GM18520 (cell line): ENCODE measurements around the gene SMARCD3.

ENCODE experiments used
- ATAC-seq: cut with Tn5 transposase; IDR thresholded peaks from one replicate; pipeline ENCODE4 v1.9.1; 2021; ENCODE audit not compliant: unreplicated experiment

The SMARCD3 gene

GRCh38 chr7:151211155-151211772, 37.2 kb downstream of the SMARCD3 start:
- no peak for ATAC-seq

- ATAC-seq = no peak
Measured at GRCh38 chr7:151210087-151210854, 38.2 kb downstream of the SMARCD3 start, which contains the start of gene H2BK1. TSS of gene H2BK1 (minus strand) at chr7:151210488. CDS start at chr7:151210318, 170 bp downstream.

- no peak for ATAC-seq
Measured at GRCh38 chr7:151209588-151209987, 38.9 kb downstream of the SMARCD3 start.

- no peak for ATAC-seq
Measured at GRCh38 chr7:151208253-151208862, 40.1 kb downstream of the SMARCD3 start.

GRCh38 chr7:151207804-151208203, 40.7 kb downstream of the SMARCD3 start:
- no peak for ATAC-seq

GRCh38 chr7:151207315-151207714, 41.2 kb downstream of the SMARCD3 start:
- no peak for ATAC-seq

- ATAC-seq = no peak
Measured at GRCh38 chr7:151206914-151207313, 41.6 kb downstream of the SMARCD3 start.

- ATAC-seq = no peak
Measured at GRCh38 chr7:151205730-151206129, 42.8 kb downstream of the SMARCD3 start.

- no peak for ATAC-seq
Measured at GRCh38 chr7:151204383-151205032, 44.0 kb downstream of the SMARCD3 start.

GRCh38 chr7:151202836-151203235, 45.7 kb downstream of the SMARCD3 start:
- no peak for ATAC-seq

GRCh38 chr7:151201751-151202150, 46.7 kb downstream of the SMARCD3 start:
- no peak for ATAC-seq

GRCh38 chr7:151201344-151201743, 47.1 kb downstream of the SMARCD3 start:
- no peak for ATAC-seq

- ATAC-seq = no peak
Measured at GRCh38 chr7:151198945-151199848, 49.3 kb downstream of the SMARCD3 start.

GRCh38 chr7:151197932-151198331, 50.6 kb downstream of the SMARCD3 start:
- ATAC-seq = no peak

- ATAC-seq = no peak
Measured at GRCh38 chr7:151195616-151196450, 52.7 kb downstream of the SMARCD3 start.

GRCh38 chr7:151194188-151194587, 54.3 kb downstream of the SMARCD3 start:
- ATAC-seq = no peak

- no peak for ATAC-seq
Measured at GRCh38 chr7:151193203-151193978, 55.1 kb downstream of the SMARCD3 start.

GRCh38 chr7:151192002-151192539, 56.4 kb downstream of the SMARCD3 start:
- ATAC-seq = no peak

- ATAC-seq = no peak
Measured at GRCh38 chr7:151191544-151191943, 57.0 kb downstream of the SMARCD3 start.
